HG02642 (cell line): ENCODE results near the gene DFFB.
"Not testable (repeated sequence)": the region's sequence is repeated elsewhere in the genome, so short reads cannot be mapped to it uniquely, and the experiment has no call there.

Experiments used
- ATAC-seq: cut with Tn5 transposase; IDR thresholded peaks from one replicate; pipeline ENCODE4 v1.9.1; 2021; ENCODE audit warnings: mild to moderate bottlenecking; ENCODE audit not compliant: unreplicated experiment, poor library complexity

DFFB gene

GRCh38 chr1:3907031-3907534 is 49.8 kb downstream of the DFFB start:
- no peak for ATAC-seq

DNA sequence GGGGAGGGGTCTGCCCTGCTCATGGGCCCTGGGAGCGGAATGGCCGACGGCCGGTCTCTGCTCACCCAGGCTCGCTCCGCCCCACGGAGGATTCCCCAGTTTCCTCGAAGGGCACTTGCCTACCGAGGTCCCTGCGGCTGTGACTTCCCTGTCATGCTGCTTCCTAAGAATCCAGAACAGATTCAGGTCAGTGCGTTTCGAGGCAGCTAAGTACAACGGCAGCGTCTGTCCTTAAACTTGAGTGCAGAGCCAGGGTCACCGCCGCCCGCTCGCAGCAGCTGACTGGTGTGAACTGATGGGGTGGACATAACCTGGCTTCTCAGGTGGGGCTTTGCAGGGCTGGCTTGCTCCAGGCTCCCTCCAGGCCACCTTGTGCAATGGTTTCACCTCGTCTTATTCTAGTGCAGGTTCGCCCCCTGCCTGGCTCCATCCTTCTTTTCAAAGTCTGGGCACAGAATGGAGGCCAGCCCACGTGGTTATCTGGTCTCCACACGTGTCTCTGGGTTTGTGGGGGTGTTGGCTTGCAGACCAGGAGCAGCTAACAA is 50.4 kb downstream of the DFFB start:
- no peak for ATAC-seq

GRCh38 chr1:3908886-3909517 is 51.7 kb downstream of the DFFB start:
- no peak for ATAC-seq

DNA sequence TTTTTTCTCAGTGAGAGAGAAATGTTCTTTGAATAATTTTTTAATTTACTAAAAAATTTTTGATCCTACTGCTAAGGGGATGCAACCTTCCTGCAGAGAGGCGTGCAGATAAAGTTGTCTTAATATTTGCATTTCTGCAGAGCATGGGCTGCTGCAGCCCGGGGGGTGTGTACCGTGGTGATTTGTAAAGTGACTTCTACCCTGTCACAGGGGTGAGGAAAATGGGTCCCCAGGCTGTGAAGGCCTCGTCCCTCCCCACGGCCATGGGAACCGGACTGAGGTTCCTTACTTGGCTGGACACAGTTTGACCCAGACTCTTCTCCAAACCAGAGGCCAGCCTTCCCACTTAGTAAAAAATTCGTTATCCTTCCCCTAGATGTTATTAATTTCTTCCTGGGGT is 52.3 kb downstream of the DFFB start:
- no peak for ATAC-seq

DNA sequence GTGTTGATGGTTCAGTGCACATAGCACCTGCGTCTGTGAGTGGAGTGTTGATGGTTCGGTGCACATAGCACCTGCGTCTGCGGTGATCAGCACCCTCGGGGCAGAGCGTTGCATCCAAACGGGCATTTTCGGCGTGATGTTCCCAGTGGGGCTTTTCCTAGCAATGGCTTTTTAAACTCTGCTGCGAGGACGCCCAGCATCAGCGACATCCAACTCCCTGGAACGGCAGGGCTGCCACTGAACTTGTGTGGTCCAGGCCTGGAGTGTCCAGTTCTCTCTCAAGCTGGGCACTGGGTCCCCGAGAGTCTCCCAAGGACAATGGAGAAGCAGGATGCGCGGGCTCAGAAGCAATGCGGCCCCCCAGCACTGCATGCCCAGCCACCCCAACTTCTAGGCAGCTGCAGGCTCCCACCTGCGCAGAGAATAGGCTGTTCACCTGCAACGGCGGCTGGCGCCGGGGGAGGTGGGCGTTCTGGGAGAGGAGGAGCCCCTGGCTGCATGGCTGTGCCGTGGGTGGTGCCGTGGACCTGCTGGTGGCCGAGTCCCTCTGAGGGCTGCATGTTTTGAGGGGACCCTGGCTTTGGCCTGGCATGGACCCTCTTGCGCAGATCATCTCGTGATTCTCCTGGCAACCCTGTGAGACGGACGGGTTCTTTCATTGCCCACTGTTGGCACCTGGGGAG is 52.9 kb downstream of the DFFB start:
- ATAC-seq: no peak

- ATAC-seq: peak; percentile 44
Measured at GRCh38 chr1:3910857-3911845, 53.9 kb downstream of the DFFB start.

GRCh38 chr1:3911981-3912808 is 54.9 kb downstream of the DFFB start:
- ATAC-seq: no peak

DNA sequence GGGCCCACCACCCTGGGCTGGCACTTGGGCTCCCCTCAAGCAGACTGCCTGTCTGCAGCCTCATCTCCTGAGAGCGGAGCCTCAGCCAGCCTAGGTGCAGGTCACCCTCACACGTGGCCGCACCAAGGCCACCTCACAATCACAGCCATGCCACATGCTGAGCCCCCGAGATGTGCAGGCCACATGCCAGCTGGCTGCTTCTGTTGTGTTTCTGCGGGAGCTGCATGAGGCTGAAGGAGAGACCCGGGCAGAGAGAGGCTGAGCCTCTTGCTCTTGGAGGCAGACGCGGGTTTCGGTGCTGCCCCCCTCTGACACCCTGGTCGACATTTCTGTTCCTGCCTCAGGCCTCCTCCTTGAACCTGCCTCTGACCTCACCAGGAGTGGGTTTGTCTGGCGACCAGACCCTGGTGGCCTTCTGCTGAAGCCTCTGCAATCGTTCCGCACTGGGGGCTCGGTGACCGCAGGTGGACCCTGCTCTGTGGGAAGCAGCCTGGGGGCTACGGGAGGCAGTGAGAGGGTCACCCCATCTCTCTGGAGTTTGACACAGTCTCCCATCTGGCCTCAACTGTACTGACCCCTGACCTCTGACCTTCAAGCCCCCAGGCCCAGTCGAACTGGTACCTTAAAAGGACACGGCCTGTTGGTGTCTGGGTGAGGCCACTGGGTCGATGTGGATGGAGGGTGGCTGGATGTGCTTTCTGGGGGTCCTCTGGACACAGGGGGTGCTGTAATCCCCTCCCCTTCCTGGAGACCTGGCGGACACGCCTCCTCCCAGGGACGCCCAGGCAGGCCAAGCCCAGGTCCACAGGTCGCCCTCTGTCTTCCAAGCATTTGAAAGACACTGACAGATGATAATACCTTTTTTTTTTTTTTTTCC is 55.8 kb downstream of the DFFB start:
- ATAC-seq: no peak

GRCh38 chr1:3914331-3914851 is 57.1 kb downstream of the DFFB start:
- no peak for ATAC-seq

DNA sequence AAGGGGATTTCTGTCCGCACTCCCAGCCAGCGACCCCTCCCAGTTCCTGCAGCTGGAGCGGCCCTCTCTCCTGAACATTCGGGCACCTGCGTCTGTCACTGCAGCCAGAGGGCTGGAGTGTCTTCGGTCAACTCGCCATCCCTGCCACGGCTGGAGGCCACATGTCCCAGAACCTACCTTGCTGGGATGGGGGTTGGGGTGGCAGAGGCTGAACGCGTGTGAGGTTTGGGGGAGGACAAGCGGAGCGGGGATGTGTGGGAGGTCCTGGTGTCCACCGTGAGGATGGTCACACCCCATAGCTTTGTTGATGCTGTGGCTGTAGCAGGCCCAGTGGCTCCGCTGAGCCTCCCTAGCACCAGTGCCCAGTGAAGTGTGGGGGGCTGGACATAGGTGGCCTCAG is 57.6 kb downstream of the DFFB start:
- ATAC-seq: no peak

GRCh38 chr1:3915551-3916121 is 58.4 kb downstream of the DFFB start:
- ATAC-seq: no peak

GRCh38 chr1:3917761-3918160 is 60.5 kb downstream of the DFFB start:
- ATAC-seq: no peak

DNA sequence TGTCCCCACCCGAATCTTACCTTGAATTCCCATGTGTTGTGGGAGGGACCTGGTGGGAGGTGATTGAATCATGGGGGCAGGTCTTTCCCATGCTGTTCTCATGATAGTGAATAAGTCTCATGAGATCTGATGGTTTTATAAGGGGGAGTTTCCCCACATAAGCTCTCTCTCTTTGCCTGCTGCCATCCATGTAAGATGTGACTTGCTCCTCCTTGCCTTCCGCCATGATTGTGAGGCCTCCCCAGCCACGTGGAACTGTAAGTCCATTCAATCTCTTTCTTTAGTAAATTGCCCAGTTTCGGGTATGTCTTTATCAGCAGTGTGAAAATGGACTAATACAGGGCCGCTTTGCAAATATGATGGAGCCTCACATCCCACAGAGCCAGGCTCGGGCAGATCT is 61.1 kb downstream of the DFFB start:
- ATAC-seq: not testable (repeated sequence)

- no peak for ATAC-seq
Measured at GRCh38 chr1:3918966-3919611, 61.8 kb downstream of the DFFB start.

DNA sequence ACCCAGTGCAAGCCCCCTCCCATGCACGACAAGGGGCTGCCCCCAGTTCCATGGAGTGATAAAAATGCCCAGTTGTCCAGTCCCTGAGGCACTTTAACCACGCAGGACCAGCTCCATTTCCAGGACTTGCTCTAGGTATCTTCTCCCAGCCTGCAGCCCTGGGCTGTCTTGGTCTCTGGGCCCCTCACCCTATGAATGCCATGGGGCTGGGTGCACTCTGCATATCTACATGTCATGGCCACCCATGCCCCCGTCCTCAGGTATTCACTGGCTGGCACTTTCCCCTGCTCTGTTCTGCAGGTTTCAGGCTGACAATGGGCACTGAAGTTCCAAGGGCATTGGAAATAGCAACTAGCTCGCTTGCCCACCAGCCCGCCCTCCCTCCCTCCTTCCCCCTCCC is 62.4 kb downstream of the DFFB start:
- ATAC-seq: no peak

DNA sequence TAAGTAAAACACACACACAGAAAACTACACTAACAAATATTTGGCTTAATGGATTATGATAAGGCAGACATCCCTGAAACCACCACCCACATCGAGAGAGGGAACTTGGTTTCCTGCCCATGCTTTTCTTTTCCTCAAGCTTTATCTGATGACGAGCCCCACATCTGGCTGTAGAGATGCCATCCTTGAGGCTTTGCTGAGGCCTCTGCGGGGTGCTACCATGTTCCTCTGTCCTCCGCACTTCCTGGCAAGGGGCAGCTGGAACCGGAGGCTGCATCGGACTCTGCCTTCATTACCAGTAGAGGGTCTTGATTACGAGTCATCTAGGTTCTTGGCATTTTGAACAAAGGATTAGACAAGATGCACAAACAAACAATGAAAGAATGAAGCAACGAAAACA is 64.5 kb downstream of the DFFB start:
- no peak for ATAC-seq

DNA sequence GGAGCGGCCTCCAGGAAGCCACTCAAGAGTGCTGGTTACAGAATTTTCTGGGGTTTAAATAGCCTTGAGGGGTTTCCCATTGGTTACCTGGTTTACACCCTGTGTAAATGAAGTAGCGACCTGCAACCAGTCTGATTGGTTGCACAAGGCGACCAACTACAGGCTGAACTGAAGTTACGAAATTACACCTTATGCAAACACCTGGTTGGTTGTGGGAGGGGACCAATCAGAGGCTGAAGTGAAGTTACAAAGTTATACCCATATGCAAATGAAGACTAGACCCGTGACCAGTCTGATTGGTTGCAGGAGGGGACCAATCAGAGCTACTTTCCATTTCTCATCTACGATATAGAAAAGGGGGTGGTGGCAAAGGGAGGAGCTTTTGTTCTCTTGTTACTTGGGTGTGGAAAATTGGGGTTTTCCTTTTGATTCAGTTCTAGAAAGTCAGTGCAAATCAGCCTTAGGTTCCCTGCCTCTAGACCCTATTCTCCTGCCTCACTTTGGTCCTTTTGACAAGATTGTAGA is 65.0 kb downstream of the DFFB start:
- ATAC-seq: no peak

- ATAC-seq: no peak
Measured at GRCh38 chr1:3922851-3923250, 65.6 kb downstream of the DFFB start.
